WTC11 (cell line): Measurements from ENCODE around the gene CLIC1.

ENCODE experiments used
- NR2C2 ChIP-seq: sonication (generic); formaldehyde crosslinking; IDR thresholded peaks from 2 replicates; pipeline ENCODE4 v1.8.0; 2022; ENCODE audit warnings: mild to moderate bottlenecking, missing genetic modification reagents
- SP1 ChIP-seq: sonication (generic); formaldehyde crosslinking; conservative IDR thresholded peaks from 2 replicates; pipeline ENCODE4 v1.8.1; 2022; ENCODE audit warnings: missing genetic modification reagents
- USF1 ChIP-seq: sonication (generic); formaldehyde crosslinking; IDR thresholded peaks from 2 replicates; pipeline ENCODE4 v1.8.0; 2022; ENCODE audit warnings: mild to moderate bottlenecking, missing genetic modification reagents
- ZNF317 ChIP-seq: sonication (generic); formaldehyde crosslinking; IDR thresholded peaks from 2 replicates; pipeline ENCODE4 v1.8.1; 2023; ENCODE audit warnings: low read depth, mild to moderate bottlenecking, moderate library complexity, missing genetic modification reagents, borderline replicate concordance
- TF ChIP-seq, protein P1 (sequence below): fragments of 200-600 bp; IDR thresholded peaks from 2 replicates; pipeline ENCODE4 v1.8.0; 2022; ENCODE audit warnings: antibody characterized with exemption
- TF ChIP-seq, protein P2 (sequence below): sonication (generic); formaldehyde crosslinking; conservative IDR thresholded peaks from 2 replicates; pipeline ENCODE4 v1.8.1; 2022; ENCODE audit warnings: mild to moderate bottlenecking, missing genetic modification reagents
- TF ChIP-seq, protein P3 (sequence below): sonication (generic); formaldehyde crosslinking; IDR thresholded peaks from 2 replicates; pipeline ENCODE4 v1.8.1; 2022; ENCODE audit warnings: mild to moderate bottlenecking, missing genetic modification reagents, moderate library complexity, borderline replicate concordance
- TF ChIP-seq, protein P4 (sequence below): sonication (generic); formaldehyde crosslinking; IDR thresholded peaks from 2 replicates; pipeline ENCODE4 v1.8.1; 2022; ENCODE audit warnings: low read depth, mild to moderate bottlenecking, moderate library complexity, missing genetic modification reagents, borderline replicate concordance

DNA sequence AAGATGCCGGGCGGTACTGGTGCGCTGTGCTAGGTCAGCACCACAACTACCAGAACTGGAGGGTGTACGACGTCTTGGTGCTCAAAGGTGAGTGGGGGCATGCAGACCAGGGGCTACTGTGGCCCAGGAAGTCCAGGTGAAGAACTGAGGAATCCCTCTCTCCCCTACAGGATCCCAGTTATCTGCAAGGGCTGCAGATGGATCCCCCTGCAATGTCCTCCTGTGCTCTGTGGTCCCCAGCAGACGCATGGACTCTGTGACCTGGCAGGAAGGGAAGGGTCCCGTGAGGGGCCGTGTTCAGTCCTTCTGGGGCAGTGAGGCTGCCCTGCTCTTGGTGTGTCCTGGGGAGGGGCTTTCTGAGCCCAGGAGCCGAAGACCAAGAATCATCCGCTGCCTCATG lies 28.6 kb downstream of the CLIC1 start:
- TF ChIP-seq, protein P1, sequence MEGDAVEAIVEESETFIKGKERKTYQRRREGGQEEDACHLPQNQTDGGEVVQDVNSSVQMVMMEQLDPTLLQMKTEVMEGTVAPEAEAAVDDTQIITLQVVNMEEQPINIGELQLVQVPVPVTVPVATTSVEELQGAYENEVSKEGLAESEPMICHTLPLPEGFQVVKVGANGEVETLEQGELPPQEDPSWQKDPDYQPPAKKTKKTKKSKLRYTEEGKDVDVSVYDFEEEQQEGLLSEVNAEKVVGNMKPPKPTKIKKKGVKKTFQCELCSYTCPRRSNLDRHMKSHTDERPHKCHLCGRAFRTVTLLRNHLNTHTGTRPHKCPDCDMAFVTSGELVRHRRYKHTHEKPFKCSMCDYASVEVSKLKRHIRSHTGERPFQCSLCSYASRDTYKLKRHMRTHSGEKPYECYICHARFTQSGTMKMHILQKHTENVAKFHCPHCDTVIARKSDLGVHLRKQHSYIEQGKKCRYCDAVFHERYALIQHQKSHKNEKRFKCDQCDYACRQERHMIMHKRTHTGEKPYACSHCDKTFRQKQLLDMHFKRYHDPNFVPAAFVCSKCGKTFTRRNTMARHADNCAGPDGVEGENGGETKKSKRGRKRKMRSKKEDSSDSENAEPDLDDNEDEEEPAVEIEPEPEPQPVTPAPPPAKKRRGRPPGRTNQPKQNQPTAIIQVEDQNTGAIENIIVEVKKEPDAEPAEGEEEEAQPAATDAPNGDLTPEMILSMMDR = no peak
- TF ChIP-seq, protein P2, sequence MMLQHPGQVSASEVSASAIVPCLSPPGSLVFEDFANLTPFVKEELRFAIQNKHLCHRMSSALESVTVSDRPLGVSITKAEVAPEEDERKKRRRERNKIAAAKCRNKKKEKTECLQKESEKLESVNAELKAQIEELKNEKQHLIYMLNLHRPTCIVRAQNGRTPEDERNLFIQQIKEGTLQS (CRISPR knock-in tag) = no peak
- no peak for TF ChIP-seq USF1 (CRISPR knock-in tag)
- TF ChIP-seq, protein P3, sequence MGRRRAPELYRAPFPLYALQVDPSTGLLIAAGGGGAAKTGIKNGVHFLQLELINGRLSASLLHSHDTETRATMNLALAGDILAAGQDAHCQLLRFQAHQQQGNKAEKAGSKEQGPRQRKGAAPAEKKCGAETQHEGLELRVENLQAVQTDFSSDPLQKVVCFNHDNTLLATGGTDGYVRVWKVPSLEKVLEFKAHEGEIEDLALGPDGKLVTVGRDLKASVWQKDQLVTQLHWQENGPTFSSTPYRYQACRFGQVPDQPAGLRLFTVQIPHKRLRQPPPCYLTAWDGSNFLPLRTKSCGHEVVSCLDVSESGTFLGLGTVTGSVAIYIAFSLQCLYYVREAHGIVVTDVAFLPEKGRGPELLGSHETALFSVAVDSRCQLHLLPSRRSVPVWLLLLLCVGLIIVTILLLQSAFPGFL (CRISPR knock-in tag) = no peak
- TF ChIP-seq NR2C2 = no peak
- no peak for TF ChIP-seq SP1 (CRISPR knock-in tag)
- TF ChIP-seq, protein P4, sequence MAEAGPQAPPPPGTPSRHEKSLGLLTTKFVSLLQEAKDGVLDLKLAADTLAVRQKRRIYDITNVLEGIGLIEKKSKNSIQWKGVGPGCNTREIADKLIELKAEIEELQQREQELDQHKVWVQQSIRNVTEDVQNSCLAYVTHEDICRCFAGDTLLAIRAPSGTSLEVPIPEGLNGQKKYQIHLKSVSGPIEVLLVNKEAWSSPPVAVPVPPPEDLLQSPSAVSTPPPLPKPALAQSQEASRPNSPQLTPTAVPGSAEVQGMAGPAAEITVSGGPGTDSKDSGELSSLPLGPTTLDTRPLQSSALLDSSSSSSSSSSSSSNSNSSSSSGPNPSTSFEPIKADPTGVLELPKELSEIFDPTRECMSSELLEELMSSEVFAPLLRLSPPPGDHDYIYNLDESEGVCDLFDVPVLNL (CRISPR knock-in tag) = no peak
- TF ChIP-seq ZNF317 (CRISPR knock-in tag) = no peak
